Trophoblast cell (in vitro differentiated cells and primary cell): ENCODE results near the gene C1QTNF8.

ENCODE experiments used
- DNase-seq, 2 donors: peaks; one replicate each; pipeline ENCODE4 v3.0.0-alpha.2; 2016
- H2AFZ ChIP-seq: 2 replicates; pipeline ENCODE4 v1.6.1; 2013; ENCODE audit warnings: low read length, moderate library complexity, mild to moderate bottlenecking; ENCODE audit not compliant: insufficient read depth, poor library complexity
- H2AK5ac ChIP-seq: 2 replicates; pipeline ENCODE4 v1.6.1; 2013; ENCODE audit warnings: mild to moderate bottlenecking, low read length
- H2BK120ac ChIP-seq: 2 replicates; pipeline ENCODE4 v1.6.1; 2013; ENCODE audit warnings: low read length, mild to moderate bottlenecking, moderate library complexity; ENCODE audit not compliant: insufficient read depth, poor library complexity
- H2BK12ac ChIP-seq: 2 replicates; pipeline ENCODE4 v1.6.1; 2013; ENCODE audit warnings: mild to moderate bottlenecking, low read length, moderate library complexity
- H2BK5ac ChIP-seq: 2 replicates; pipeline ENCODE4 v1.6.1; 2013; ENCODE audit warnings: low read length, low read depth, moderate library complexity, mild to moderate bottlenecking; ENCODE audit not compliant: poor library complexity
- H3K14ac ChIP-seq: 2 replicates; pipeline ENCODE4 v1.6.1; 2013; ENCODE audit warnings: mild to moderate bottlenecking, low read length
- H3K18ac ChIP-seq: 2 replicates; pipeline ENCODE4 v1.6.1; 2013; ENCODE audit warnings: mild to moderate bottlenecking, low read length
- H3K23ac ChIP-seq: 2 replicates; pipeline ENCODE4 v1.6.1; 2013; ENCODE audit warnings: low read length
- H3K27ac ChIP-seq: 2 replicates; pipeline ENCODE4 v1.5.1; 2013; ENCODE audit warnings: low read depth, mild to moderate bottlenecking, inconsistent platforms, low read length, moderate library complexity
- H3K27me3 ChIP-seq: 2 replicates; pipeline ENCODE4 v1.6.1; 2013; ENCODE audit warnings: inconsistent platforms, mild to moderate bottlenecking, low read length, moderate library complexity; ENCODE audit not compliant: insufficient read depth
- H3K36me3 ChIP-seq, 2 experiments: 1 replicate in 1 of 2; 2 replicates in 1 of 2; pipeline ENCODE4 v1.6.1; 2013; ENCODE audit warnings: low read length in 2 of 2, mild to moderate bottlenecking in 2 of 2, moderate library complexity in 1 of 2; ENCODE audit not compliant: insufficient read depth in 2 of 2, control insufficient read depth in 1 of 2
- H3K4ac ChIP-seq: 2 replicates; pipeline ENCODE4 v1.6.1; 2013; ENCODE audit warnings: low read depth, mild to moderate bottlenecking, low read length, moderate library complexity
- H3K4me1 ChIP-seq, 2 experiments: 1 replicate in 1 of 2; 2 replicates in 1 of 2; pipeline ENCODE4 v1.6.1; 2013; ENCODE audit warnings: low read length in 2 of 2, mild to moderate bottlenecking in 2 of 2, moderate library complexity in 1 of 2; ENCODE audit not compliant: insufficient read depth in 2 of 2, control insufficient read depth in 1 of 2
- H3K4me2 ChIP-seq: 2 replicates; pipeline ENCODE4 v1.6.1; 2013; ENCODE audit warnings: inconsistent platforms, mild to moderate bottlenecking, low read length, moderate library complexity
- H3K4me3 ChIP-seq: 2 replicates; pipeline ENCODE4 v1.5.1; 2013; ENCODE audit warnings: mild to moderate bottlenecking, low read depth, low read length, inconsistent platforms
- H3K79me1 ChIP-seq: one replicate; pipeline ENCODE4 v1.6.1; 2013; ENCODE audit warnings: low read length
- H3K79me2 ChIP-seq: 2 replicates; pipeline ENCODE4 v1.6.1; 2013; ENCODE audit warnings: low read length, mild to moderate bottlenecking; ENCODE audit not compliant: control insufficient read depth, insufficient read depth, poor library complexity
- H3K9ac ChIP-seq: 2 replicates; pipeline ENCODE4 v1.6.1; 2013; ENCODE audit warnings: mild to moderate bottlenecking, low read length
- H3K9me3 ChIP-seq: 2 replicates; pipeline ENCODE4 v1.6.1; 2013; ENCODE audit warnings: low read depth, mild to moderate bottlenecking, control low read depth, inconsistent platforms, low read length; ENCODE audit not compliant: insufficient read depth
- H4K12ac ChIP-seq: 2 replicates; pipeline ENCODE4 v1.6.1; 2013; ENCODE audit warnings: low read depth, mild to moderate bottlenecking, low read length, moderate library complexity
- H4K8ac ChIP-seq: 2 replicates; pipeline ENCODE4 v1.6.1; 2013; ENCODE audit warnings: low read depth, mild to moderate bottlenecking, low read length, moderate library complexity
- H4K91ac ChIP-seq: one replicate; pipeline ENCODE4 v1.6.1; 2013; ENCODE audit warnings: low read depth, mild to moderate bottlenecking, low read length, moderate library complexity
- WGBS: extraction: QIAGEN DNeasy Blood & Tissue Kit; methylation state at CpG from one replicate; pipeline ENCODE4 v1.1.7; 2013; ENCODE audit warnings: missing lambda C conversion rate; ENCODE audit not compliant: insufficient read length, insufficient coverage; ENCODE audit errors: extremely low coverage; 5-methylcytosine and 5-hydroxymethylcytosine counted together

Gene C1QTNF8

GRCh38 chr16:1143761-1144450, 47.9 kb upstream of the C1QTNF8 start:
- WGBS = no CpG with 5 or more reads among the region's 23 CpGs
- H3K4me2 ChIP-seq = no peak overlapping the region
- no peak overlapping the region for H3K18ac ChIP-seq
- H3K23ac ChIP-seq = peak overlapping the region; percentile 37
- H3K9me3 ChIP-seq = peaks cover 6% of the 10 kb centered on the region
- no peak overlapping the region for H2BK120ac ChIP-seq
- no peak overlapping the region for H2BK5ac ChIP-seq
- no peak overlapping the region for H3K27ac ChIP-seq
- H3K79me2 ChIP-seq = no peaks in the 10 kb centered on the region
- H3K27me3 ChIP-seq = no peaks in the 10 kb centered on the region
- no peak overlapping the region for H4K8ac ChIP-seq
- H3K36me3 ChIP-seq = no peaks in the 10 kb centered on the region
- no peak overlapping the region for H2AFZ ChIP-seq
- H3K9ac ChIP-seq = no peak overlapping the region
- H3K14ac ChIP-seq = no peak overlapping the region
- no peaks in the 10 kb centered on the region for H3K4me1 ChIP-seq
- H2AK5ac ChIP-seq = no peak overlapping the region
- H3K4me3 ChIP-seq = peak overlapping the region; percentile 20
- no peaks in the 10 kb centered on the region for H3K79me1 ChIP-seq
- H4K12ac ChIP-seq = no peak overlapping the region
- DNase-seq = no peak
- no peak overlapping the region for H3K4ac ChIP-seq
- no peak overlapping the region for H4K91ac ChIP-seq
- no peak overlapping the region for H2BK12ac ChIP-seq

- Histone ChIP-seq H3K27ac (no peak overlapping the region), H3K4me2 (no peak overlapping the region), H3K9ac (no peak overlapping the region), H3K18ac (no peak overlapping the region), H2BK120ac (no peak overlapping the region), H4K91ac (no peak overlapping the region), H3K79me1 (no peaks in the 10 kb centered on the region), H3K9me3 (peaks cover 3% of the 10 kb centered on the region), H3K79me2 (no peaks in the 10 kb centered on the region), H4K12ac (no peak overlapping the region), H2AFZ (no peak overlapping the region), H3K14ac (no peak overlapping the region), H2BK12ac (no peak overlapping the region), H3K27me3 (no peaks in the 10 kb centered on the region), H2AK5ac (no peak overlapping the region), H3K4me1 (no peaks in the 10 kb centered on the region), H3K4ac (no peak overlapping the region), H4K8ac (no peak overlapping the region), H3K36me3 (no peaks in the 10 kb centered on the region), H3K4me3 (no peak overlapping the region), H3K23ac (no peak overlapping the region), H2BK5ac (no peak overlapping the region)
- WGBS = no CpG with 5 or more reads among the region's 19 CpGs
- DNase-seq = no peak
These were observed 46.9 kb upstream of the C1QTNF8 start for GRCh38 chr16:1142911-1143310.

- Histone ChIP-seq H3K9me3 (peaks cover 2% of the 10 kb centered on the region), H2BK12ac (no peak overlapping the region), H4K91ac (no peak overlapping the region), H2AFZ (no peak overlapping the region), H3K9ac (no peak overlapping the region), H3K4me3 (no peak overlapping the region), H2AK5ac (no peak overlapping the region), H3K27me3 (no peaks in the 10 kb centered on the region), H3K4ac (no peak overlapping the region), H3K79me2 (no peaks in the 10 kb centered on the region), H4K12ac (no peak overlapping the region), H3K4me1 (no peaks in the 10 kb centered on the region), H2BK5ac (no peak overlapping the region), H4K8ac (no peak overlapping the region), H3K4me2 (no peak overlapping the region), H3K36me3 (no peaks in the 10 kb centered on the region), H3K18ac (no peak overlapping the region), H3K14ac (no peak overlapping the region), H2BK120ac (no peak overlapping the region), H3K79me1 (no peaks in the 10 kb centered on the region), H3K23ac (no peak overlapping the region), H3K27ac (no peak overlapping the region)
- no peak for DNase-seq
- no CpG with 5 or more reads among the region's 8 CpGs for WGBS
These were observed 45.7 kb upstream of the C1QTNF8 start for GRCh38 chr16:1141716-1142115.

- Histone ChIP-seq H3K79me2 (no peaks in the 10 kb centered on the region), H3K4me1 (no peaks in the 10 kb centered on the region)
- WGBS = no CpG with 5 or more reads among the region's 8 CpGs
These were observed 45.1 kb upstream of the C1QTNF8 start for GRCh38 chr16:1141191-1141590.

More at GRCh38 chr16:1141191-1141590, 45.1 kb upstream of the C1QTNF8 start:
- H3K14ac ChIP-seq = no peak overlapping the region
- H3K23ac ChIP-seq = no peak overlapping the region
- H2BK5ac ChIP-seq = no peak overlapping the region
- H3K9ac ChIP-seq = no peak overlapping the region
- H3K27ac ChIP-seq = no peak overlapping the region
- H3K4me3 ChIP-seq = no peak overlapping the region
- peaks cover 2% of the 10 kb centered on the region for H3K9me3 ChIP-seq
- no peak for DNase-seq
- H4K91ac ChIP-seq = no peak overlapping the region
- no peak overlapping the region for H2AFZ ChIP-seq
- H4K8ac ChIP-seq = no peak overlapping the region
- no peaks in the 10 kb centered on the region for H3K36me3 ChIP-seq
- no peak overlapping the region for H2BK120ac ChIP-seq
- H3K18ac ChIP-seq = no peak overlapping the region
- H3K4me2 ChIP-seq = no peak overlapping the region
- no peak overlapping the region for H2BK12ac ChIP-seq
- no peak overlapping the region for H4K12ac ChIP-seq
- H2AK5ac ChIP-seq = no peak overlapping the region
- no peak overlapping the region for H3K4ac ChIP-seq
- H3K27me3 ChIP-seq = no peaks in the 10 kb centered on the region
- H3K79me1 ChIP-seq = no peaks in the 10 kb centered on the region
